ENCODE measurements around the gene REG1A. TPM values are rescaled to one million over a fixed set of nuclear protein-coding genes. Genes with fewer than 3 reads are reported as not detected.

The REG1A gene
- total and polyA plus RNA-seq, 2 experiments from 2014 or later = not detected

- H3F3A ChIP-seq (ENCODE audit: insufficient read depth) = no peaks in the 10 kb centered on the region
- H4K20me1 ChIP-seq (ENCODE audit: insufficient read depth) = no peaks in the 10 kb centered on the region
- H3K27ac ChIP-seq = no peak overlapping the region
- TF ChIP-seq EZH2phosphoT487 (IDR thresholded peaks at IDR 0.05; ENCODE audit: insufficient read depth, low read depth) = no peak
- TF ChIP-seq EZH2 (IDR thresholded peaks at IDR 0.05; ENCODE audit: insufficient read depth, poor library complexity, severe bottlenecking) = no peak
- no peak overlapping the region for H2AFZ ChIP-seq
- H3K79me2 ChIP-seq (ENCODE audit: insufficient read depth) = no peaks in the 10 kb centered on the region
- no peaks in the 10 kb centered on the region for H3K9me3 ChIP-seq (ENCODE audit: low read depth)
- H3K27me3 ChIP-seq (replicated peaks; ENCODE audit: insufficient read depth) = no peaks in the 10 kb centered on the region
- in situ Hi-C loops (cut with MboI) = no loop called here
- no peak overlapping the region for H3K4me2 ChIP-seq (ENCODE audit: unreplicated experiment)
- no peak overlapping the region for H3K9ac ChIP-seq
- WGBS, 2 experiments (ENCODE audit: low coverage in 1 of 2, low lambda C conversion rate in 2 of 2, missing lambda C conversion rate in 2 of 2) = 66 to 71% methylated on average over 1 of the region's 1 CpG
- H3K36me3 ChIP-seq (ENCODE audit: low read depth) = no peaks in the 10 kb centered on the region
- H3K4me1 ChIP-seq (ENCODE audit: insufficient read depth) = no peaks in the 10 kb centered on the region
- no peak overlapping the region for H3K4me3 ChIP-seq
- DNase-seq = no peak
- H3K9me2 ChIP-seq (ENCODE audit: insufficient read depth) = no peaks in the 10 kb centered on the region
These were observed 42.5 kb downstream of the REG1A start for GRCh38 chr2:79162801-79163200.

GRCh38 chr2:79171348-79171958 lies 51.2 kb downstream of the REG1A start:
- 11 to 13% methylated on average over 2 of the region's 2 CpGs for WGBS, 2 experiments (ENCODE audit: low coverage in 1 of 2, low lambda C conversion rate in 2 of 2, missing lambda C conversion rate in 2 of 2)
- H3F3A ChIP-seq (ENCODE audit: insufficient read depth) = no peaks in the 10 kb centered on the region

More at GRCh38 chr2:79171348-79171958, 51.2 kb downstream of the REG1A start:
- no peaks in the 10 kb centered on the region for H3K4me1 ChIP-seq (ENCODE audit: insufficient read depth)
- DNase-seq = no peak
- no peaks in the 10 kb centered on the region for H3K36me3 ChIP-seq (ENCODE audit: low read depth)
- H4K20me1 ChIP-seq (ENCODE audit: insufficient read depth) = no peaks in the 10 kb centered on the region
- no peaks in the 10 kb centered on the region for H3K79me2 ChIP-seq (ENCODE audit: insufficient read depth)
- H3K9me3 ChIP-seq (ENCODE audit: low read depth) = no peaks in the 10 kb centered on the region
- no peak overlapping the region for H2AFZ ChIP-seq
- H3K9me2 ChIP-seq (ENCODE audit: insufficient read depth) = no peaks in the 10 kb centered on the region
- no peak overlapping the region for H3K4me3 ChIP-seq
- H3K4me2 ChIP-seq (ENCODE audit: unreplicated experiment) = no peak overlapping the region
- TF ChIP-seq EZH2 (IDR thresholded peaks at IDR 0.05; ENCODE audit: insufficient read depth, poor library complexity, severe bottlenecking) (no peak), EZH2phosphoT487 (IDR thresholded peaks at IDR 0.05; ENCODE audit: insufficient read depth, low read depth) (no peak)
- H3K9ac ChIP-seq = no peak overlapping the region
- in situ Hi-C loops (cut with MboI) = no loop called here
- no peaks in the 10 kb centered on the region for H3K27me3 ChIP-seq (replicated peaks; ENCODE audit: insufficient read depth)
- H3K27ac ChIP-seq = no peak overlapping the region

Other genes starting within 250 kb of the REG1A start
- not detected in 2 replicates for gene REG3G, start 94.8 kb upstream of the REG1A start, total RNA-seq (2014; rRNA removed; shearing (Covaris generic))
- not detected in 2 replicates for gene REG3G, start 94.8 kb upstream of the REG1A start, polyA plus RNA-seq (2016; fragmentation: Nextera tagmentation; extraction: Ambion mirVana)
- not detected in 2 replicates for gene REG1B, start 32.5 kb upstream of the REG1A start, total RNA-seq (2014; rRNA removed; shearing (Covaris generic))
- gene REG1B, start 32.5 kb upstream of the REG1A start, polyA plus RNA-seq (2016; fragmentation: Nextera tagmentation; extraction: Ambion mirVana) = not detected in 2 replicates
- not detected in 2 replicates for gene REG3A, start 39.3 kb downstream of the REG1A start, total RNA-seq (2014; rRNA removed; shearing (Covaris generic))
- not detected in 2 replicates for gene REG3A, start 39.3 kb downstream of the REG1A start, polyA plus RNA-seq (2016; fragmentation: Nextera tagmentation; extraction: Ambion mirVana)

All from GM23248 (cell line).